Thyroid gland (tissue), 4 donors: Measurements from ENCODE around the gene COL16A1. TPM values are rescaled to one million over a fixed set of nuclear protein-coding genes. Genes with fewer than 3 reads are reported as not detected.

Source experiments
- DNase-seq, 2 donors: peaks; one replicate each; pipeline ENCODE4 v3.0.0-alpha.2; 2019
- H3K27ac ChIP-seq, 3 donors: fragments of 200-600 bp; sonication (generic); 1 replicate in 2 of 3; 2 replicates in 1 of 3; pipeline ENCODE4 v1.5.1; 2016 to 2019; ENCODE audit warnings: mild to moderate bottlenecking in 1 of 3, moderate library complexity in 1 of 3
- H3K27me3 ChIP-seq: fragments of 200-600 bp; sonication (generic); one replicate; pipeline ENCODE4 v1.5.1; 2019
- H3K36me3 ChIP-seq, 2 donors: fragments of 200-600 bp; sonication (generic); one replicate each; pipeline ENCODE4 v1.5.1; 2016 to 2019
- H3K4me1 ChIP-seq, 2 donors: fragments of 200-600 bp; sonication (generic); one replicate each; pipeline ENCODE4 v1.5.1; 2017 to 2019
- H3K4me3 ChIP-seq, 3 donors: fragments of 200-600 bp; sonication (generic); replicated peaks in 1 of 3; 1 replicate in 2 of 3; 2 replicates in 1 of 3; pipeline ENCODE4 v1.5.1; 2016; ENCODE audit warnings: mild to moderate bottlenecking in 1 of 3
- H3K9me3 ChIP-seq: fragments of 200-600 bp; sonication (generic); one replicate; pipeline ENCODE4 v1.5.1; 2017
- POLR2A ChIP-seq, 2 donors: fragments of 450-650 bp; IDR thresholded peaks; one replicate each; pipeline ENCODE4 v1.6.1; 2017; ENCODE audit warnings: antibody characterized with exemption in 2 of 2, mild to moderate bottlenecking in 2 of 2, moderate library complexity in 1 of 2
- WGBS, 2 donors: methylation state at CpG; one replicate each; pipeline ENCODE4 v1.1.5; 2017; 5-methylcytosine and 5-hydroxymethylcytosine counted together
- intact Hi-C: fragments of 100-400 bp; cut with DNase I; formaldehyde crosslinking; loops from one replicate; pipeline ENCODE4 v1.15.1; 2023
- total RNA-seq, 4 donors: library from RNA; depleted of rRNA; stranded (reverse); fragments of >200 nt; gene quantifications; one replicate each; pipeline ENCODE4 v1.2.3, GENCODE V29; 2016
- TF ChIP-seq, protein P1 (sequence below), 6 experiments: fragments of 200-600 bp in 3 of 6; fragments of 450-650 bp in 3 of 6; sonication (generic) in 3 of 6; IDR thresholded peaks; one replicate each; pipeline ENCODE4 v1.5.1; 2016 to 2019; ENCODE audit warnings: antibody characterized with exemption in 6 of 6, mild to moderate bottlenecking in 2 of 6, inconsistent platforms in 1 of 6, moderate library complexity in 1 of 6

The COL16A1 gene
- total RNA-seq, 4 donors from 2014 or later: 61.3 to 121 (median 97.1) TPM

DNA sequence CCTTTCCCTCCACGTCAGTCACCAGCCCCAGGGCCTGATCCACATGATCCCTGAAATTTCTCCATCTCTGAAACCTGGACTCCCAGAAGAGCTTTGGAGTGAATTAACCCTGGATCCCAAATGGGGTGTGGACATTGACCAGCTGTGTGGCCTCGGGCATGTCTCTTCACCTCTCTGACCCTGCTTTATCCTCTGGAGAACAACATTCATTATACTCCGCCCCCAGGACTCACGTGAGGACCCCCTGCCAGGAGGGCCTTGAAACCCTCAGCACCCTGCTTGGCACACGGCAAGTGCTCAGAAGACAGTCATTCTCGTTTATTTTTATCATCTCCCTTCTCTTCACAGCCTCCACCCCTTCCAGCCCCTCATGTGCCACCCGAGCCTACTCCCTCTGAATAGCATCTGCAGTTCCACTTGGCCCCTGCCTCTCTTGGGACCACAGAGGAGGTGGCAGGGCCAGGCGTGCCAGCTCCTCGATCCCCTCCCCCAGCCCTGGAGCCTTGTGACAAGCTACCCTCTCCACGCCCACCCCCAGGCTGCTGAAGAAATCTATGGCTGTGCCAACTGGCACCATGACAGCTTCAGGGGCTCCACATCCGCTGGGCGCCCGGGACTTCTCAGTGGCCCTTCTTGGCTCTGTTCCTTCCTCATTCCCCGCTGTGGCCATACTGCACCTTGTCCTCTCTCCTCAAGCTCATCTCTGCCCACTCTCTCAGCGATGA lies 42.3 kb upstream of the COL16A1 start:
- no peak overlapping the region for H3K4me3 ChIP-seq
- H3K27me3 ChIP-seq: no peaks in the 10 kb centered on the region
- DNase-seq: peak; percentile 18 to 30
- no peaks in the 10 kb centered on the region for H3K4me1 ChIP-seq
- H3K9me3 ChIP-seq: no peaks in the 10 kb centered on the region
- H3K27ac ChIP-seq: no peak overlapping the region
- intact Hi-C loops: no loop called here
- H3K36me3 ChIP-seq: no peaks in the 10 kb centered on the region
- WGBS, 2 donors: 48 to 56% methylated on average over 15 of the region's 15 CpGs
- TF ChIP-seq POLR2A (IDR thresholded peaks at IDR 0.05): no peak
- TF ChIP-seq, protein P1, sequence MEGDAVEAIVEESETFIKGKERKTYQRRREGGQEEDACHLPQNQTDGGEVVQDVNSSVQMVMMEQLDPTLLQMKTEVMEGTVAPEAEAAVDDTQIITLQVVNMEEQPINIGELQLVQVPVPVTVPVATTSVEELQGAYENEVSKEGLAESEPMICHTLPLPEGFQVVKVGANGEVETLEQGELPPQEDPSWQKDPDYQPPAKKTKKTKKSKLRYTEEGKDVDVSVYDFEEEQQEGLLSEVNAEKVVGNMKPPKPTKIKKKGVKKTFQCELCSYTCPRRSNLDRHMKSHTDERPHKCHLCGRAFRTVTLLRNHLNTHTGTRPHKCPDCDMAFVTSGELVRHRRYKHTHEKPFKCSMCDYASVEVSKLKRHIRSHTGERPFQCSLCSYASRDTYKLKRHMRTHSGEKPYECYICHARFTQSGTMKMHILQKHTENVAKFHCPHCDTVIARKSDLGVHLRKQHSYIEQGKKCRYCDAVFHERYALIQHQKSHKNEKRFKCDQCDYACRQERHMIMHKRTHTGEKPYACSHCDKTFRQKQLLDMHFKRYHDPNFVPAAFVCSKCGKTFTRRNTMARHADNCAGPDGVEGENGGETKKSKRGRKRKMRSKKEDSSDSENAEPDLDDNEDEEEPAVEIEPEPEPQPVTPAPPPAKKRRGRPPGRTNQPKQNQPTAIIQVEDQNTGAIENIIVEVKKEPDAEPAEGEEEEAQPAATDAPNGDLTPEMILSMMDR (IDR thresholded peaks at IDR 0.05): no peak

DNA sequence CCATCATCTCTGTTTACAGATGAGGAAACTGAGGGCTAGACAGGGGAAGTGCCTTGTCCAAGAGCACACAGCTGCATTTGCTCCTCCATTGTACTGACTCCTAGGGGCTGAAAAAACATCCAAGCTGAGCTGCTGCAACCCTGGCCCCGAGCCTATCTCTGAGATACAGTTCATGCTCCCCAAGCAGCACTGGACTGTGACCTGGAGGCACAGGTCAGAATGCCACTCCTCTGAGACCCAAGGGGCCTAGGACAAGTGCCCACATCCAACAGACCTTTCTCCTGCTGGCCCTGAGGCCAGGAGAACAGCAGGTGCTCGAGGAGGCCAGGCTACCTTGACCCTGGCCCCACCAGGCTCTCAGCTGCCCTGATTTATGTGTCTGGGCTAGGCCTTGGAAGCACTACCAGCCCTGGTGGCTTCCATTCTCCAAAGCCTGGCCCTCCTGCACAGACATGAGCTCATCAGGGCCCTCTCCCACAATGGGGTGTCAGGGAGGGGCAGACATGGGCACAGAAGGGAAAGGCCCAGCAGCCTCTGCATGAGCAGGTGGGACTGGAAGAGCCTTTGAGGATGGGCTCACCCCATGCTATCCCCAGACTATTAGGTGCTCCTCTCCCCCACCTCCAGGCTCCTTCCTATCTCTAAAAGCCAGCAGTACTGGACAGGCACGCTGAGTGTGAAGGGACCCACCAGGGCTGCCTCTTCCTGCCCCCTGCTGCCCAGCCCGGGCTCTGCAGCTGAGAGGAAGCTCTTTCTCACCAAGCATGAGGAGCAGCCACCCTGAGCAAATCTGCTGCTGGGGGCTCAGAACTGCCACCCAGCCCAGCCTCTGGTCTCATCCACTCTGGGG lies 41.5 kb upstream of the COL16A1 start:
- no peak overlapping the region for H3K4me3 ChIP-seq
- no peaks in the 10 kb centered on the region for H3K9me3 ChIP-seq
- DNase-seq: peak; percentile 72 to 77
- no peak overlapping the region for H3K27ac ChIP-seq
- H3K36me3 ChIP-seq: no peaks in the 10 kb centered on the region
- no peaks in the 10 kb centered on the region for H3K4me1 ChIP-seq
- 44 to 47% methylated on average over 2 to 4 of the region's 4 CpGs for WGBS, 2 donors
- H3K27me3 ChIP-seq: no peaks in the 10 kb centered on the region
- TF ChIP-seq, protein P1 (IDR thresholded peaks at IDR 0.05): peak in 5 of 6 experiments; percentile 39 to 75 (median 70)
- TF ChIP-seq POLR2A (IDR thresholded peaks at IDR 0.05): no peak
- intact Hi-C loops: no loop called here

GRCh38 chr1:31744165-31744888 lies 40.5 kb upstream of the COL16A1 start:
- H3K36me3 ChIP-seq: no peaks in the 10 kb centered on the region
- intact Hi-C loops: no loop called here

GRCh38 chr1:31742462-31743212 lies 38.8 kb upstream of the COL16A1 start:
- intact Hi-C loops: no loop called here
- 78 to 93% methylated on average over 15 to 25 of the region's 32 CpGs for WGBS, 2 donors
- Histone ChIP-seq H3K27ac (no peak overlapping the region), H3K27me3 (no peaks in the 10 kb centered on the region), H3K4me1 (no peaks in the 10 kb centered on the region), H3K36me3 (no peaks in the 10 kb centered on the region), H3K4me3 (no peak overlapping the region), H3K9me3 (no peaks in the 10 kb centered on the region)
- DNase-seq: no peak
- no peak for TF ChIP-seq POLR2A (IDR thresholded peaks at IDR 0.05)
- TF ChIP-seq, protein P1 (IDR thresholded peaks at IDR 0.05): no peak

More at GRCh38 chr1:31744165-31744888, 40.5 kb upstream of the COL16A1 start:
- Histone ChIP-seq H3K27ac (no peak overlapping the region), H3K27me3 (no peaks in the 10 kb centered on the region), H3K4me3 (no peak overlapping the region), H3K4me1 (no peaks in the 10 kb centered on the region), H3K9me3 (no peaks in the 10 kb centered on the region)
- TF ChIP-seq, protein P1 (IDR thresholded peaks at IDR 0.05): no peak
- TF ChIP-seq POLR2A (IDR thresholded peaks at IDR 0.05): no peak
- DNase-seq: no peak
- WGBS, 2 donors: 93 to 94% methylated on average over 12 to 27 of the region's 28 CpGs
